ENCODE results near the gene ARHGEF35. TPM values are rescaled to one million over a fixed set of nuclear protein-coding genes. Genes with fewer than 3 reads are reported as not detected.

Gene ARHGEF35
- polyA plus RNA-seq, 1 donor from 2014 or later = not detected

DNA sequence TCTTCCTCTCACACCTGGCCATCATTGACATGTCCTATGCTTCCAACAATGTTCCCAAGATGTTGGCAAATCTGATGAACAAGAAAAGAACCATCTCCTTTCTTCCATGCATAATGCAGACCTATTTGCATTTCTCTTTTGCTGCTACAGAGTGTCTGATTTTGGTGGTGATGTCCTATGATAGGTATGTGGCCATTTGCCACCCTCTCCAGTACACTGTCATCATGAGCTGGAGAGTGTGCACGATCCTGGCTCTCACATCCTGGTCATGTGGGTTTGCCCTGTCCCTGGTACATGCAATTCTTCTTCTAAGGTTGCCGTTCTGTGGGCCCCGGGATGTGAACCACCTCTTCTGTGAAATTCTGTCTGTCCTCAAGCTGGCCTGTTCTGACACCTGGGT, 53.4 kb downstream of the ARHGEF35 start:
- Histone ChIP-seq H3K9ac (ENCODE audit: low read length) (no peak overlapping the region), H3K4me2 (ENCODE audit: low read length) (no peak overlapping the region), H3K27me3 (ENCODE audit: insufficient read depth, low read depth, low read length) (no peaks in the 10 kb centered on the region), H3K79me2 (replicated peaks; ENCODE audit: insufficient read depth, low read length) (no peaks in the 10 kb centered on the region), H3K36me3 (ENCODE audit: insufficient read depth, low read length) (no peaks in the 10 kb centered on the region), H3F3A (ENCODE audit: insufficient read depth, low read length, poor library complexity, severe bottlenecking) (no peaks in the 10 kb centered on the region), H3K4me3 (ENCODE audit: low read length) (no peak overlapping the region), H3K9me3 (ENCODE audit: low read length) (no peaks in the 10 kb centered on the region), H3K27ac (ENCODE audit: low read length) (no peak overlapping the region), H3K9me2 (ENCODE audit: insufficient read depth, low read length) (no peaks in the 10 kb centered on the region), H2AFZ (ENCODE audit: low read depth, low read length) (no peak overlapping the region), H4K20me1 (ENCODE audit: insufficient read depth) (no peaks in the 10 kb centered on the region)
- TF ChIP-seq, protein P1, sequence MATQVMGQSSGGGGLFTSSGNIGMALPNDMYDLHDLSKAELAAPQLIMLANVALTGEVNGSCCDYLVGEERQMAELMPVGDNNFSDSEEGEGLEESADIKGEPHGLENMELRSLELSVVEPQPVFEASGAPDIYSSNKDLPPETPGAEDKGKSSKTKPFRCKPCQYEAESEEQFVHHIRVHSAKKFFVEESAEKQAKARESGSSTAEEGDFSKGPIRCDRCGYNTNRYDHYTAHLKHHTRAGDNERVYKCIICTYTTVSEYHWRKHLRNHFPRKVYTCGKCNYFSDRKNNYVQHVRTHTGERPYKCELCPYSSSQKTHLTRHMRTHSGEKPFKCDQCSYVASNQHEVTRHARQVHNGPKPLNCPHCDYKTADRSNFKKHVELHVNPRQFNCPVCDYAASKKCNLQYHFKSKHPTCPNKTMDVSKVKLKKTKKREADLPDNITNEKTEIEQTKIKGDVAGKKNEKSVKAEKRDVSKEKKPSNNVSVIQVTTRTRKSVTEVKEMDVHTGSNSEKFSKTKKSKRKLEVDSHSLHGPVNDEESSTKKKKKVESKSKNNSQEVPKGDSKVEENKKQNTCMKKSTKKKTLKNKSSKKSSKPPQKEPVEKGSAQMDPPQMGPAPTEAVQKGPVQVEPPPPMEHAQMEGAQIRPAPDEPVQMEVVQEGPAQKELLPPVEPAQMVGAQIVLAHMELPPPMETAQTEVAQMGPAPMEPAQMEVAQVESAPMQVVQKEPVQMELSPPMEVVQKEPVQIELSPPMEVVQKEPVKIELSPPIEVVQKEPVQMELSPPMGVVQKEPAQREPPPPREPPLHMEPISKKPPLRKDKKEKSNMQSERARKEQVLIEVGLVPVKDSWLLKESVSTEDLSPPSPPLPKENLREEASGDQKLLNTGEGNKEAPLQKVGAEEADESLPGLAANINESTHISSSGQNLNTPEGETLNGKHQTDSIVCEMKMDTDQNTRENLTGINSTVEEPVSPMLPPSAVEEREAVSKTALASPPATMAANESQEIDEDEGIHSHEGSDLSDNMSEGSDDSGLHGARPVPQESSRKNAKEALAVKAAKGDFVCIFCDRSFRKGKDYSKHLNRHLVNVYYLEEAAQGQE (IDR thresholded peaks at IDR 0.05; ENCODE audit: borderline replicate concordance) = no peak
- no peak for TF ChIP-seq POLR2AphosphoS5 (IDR thresholded peaks at IDR 0.05)
- TF ChIP-seq RAD21 (conservative IDR thresholded peaks at IDR 0.05) = no peak
- no peak for TF ChIP-seq EP300 (conservative IDR thresholded peaks at IDR 0.05; ENCODE audit: poor library complexity, severe bottlenecking)
- TF ChIP-seq SMC3 (conservative IDR thresholded peaks at IDR 0.05; ENCODE audit: poor library complexity) = no peak
- no peak for TF ChIP-seq MXI1 (conservative IDR thresholded peaks at IDR 0.05; ENCODE audit: poor library complexity, severe bottlenecking)
- TF ChIP-seq, protein P2, sequence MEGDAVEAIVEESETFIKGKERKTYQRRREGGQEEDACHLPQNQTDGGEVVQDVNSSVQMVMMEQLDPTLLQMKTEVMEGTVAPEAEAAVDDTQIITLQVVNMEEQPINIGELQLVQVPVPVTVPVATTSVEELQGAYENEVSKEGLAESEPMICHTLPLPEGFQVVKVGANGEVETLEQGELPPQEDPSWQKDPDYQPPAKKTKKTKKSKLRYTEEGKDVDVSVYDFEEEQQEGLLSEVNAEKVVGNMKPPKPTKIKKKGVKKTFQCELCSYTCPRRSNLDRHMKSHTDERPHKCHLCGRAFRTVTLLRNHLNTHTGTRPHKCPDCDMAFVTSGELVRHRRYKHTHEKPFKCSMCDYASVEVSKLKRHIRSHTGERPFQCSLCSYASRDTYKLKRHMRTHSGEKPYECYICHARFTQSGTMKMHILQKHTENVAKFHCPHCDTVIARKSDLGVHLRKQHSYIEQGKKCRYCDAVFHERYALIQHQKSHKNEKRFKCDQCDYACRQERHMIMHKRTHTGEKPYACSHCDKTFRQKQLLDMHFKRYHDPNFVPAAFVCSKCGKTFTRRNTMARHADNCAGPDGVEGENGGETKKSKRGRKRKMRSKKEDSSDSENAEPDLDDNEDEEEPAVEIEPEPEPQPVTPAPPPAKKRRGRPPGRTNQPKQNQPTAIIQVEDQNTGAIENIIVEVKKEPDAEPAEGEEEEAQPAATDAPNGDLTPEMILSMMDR (IDR thresholded peaks at IDR 0.05; ENCODE audit: poor library complexity, severe bottlenecking) = no peak
- TF ChIP-seq TAF1 (IDR thresholded peaks at IDR 0.05; ENCODE audit: low read depth) = no peak
- no peak for TF ChIP-seq EZH2 (IDR thresholded peaks at IDR 0.05; ENCODE audit: borderline replicate concordance, insufficient read depth, low read length, poor library complexity, severe bottlenecking)

DNA sequence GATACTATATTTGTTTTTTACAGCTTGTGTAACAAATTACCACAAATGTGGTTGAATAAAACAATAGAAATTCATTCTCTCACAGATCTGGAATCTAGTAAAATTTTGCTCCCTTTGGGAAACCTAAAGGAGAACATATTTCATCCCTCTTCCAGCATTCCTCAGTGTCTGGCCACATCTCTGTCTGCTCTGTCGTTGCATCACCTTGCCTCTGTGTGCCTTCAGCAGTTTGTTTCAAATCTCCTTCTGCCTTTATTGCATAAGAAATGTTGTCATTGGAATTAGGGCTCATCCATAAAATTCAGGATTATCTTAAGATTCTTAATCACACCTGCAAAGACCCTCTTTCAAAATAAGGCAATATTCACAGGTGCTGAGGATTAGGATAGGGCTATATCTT, 58.1 kb downstream of the ARHGEF35 start:
- Histone ChIP-seq H4K20me1 (ENCODE audit: insufficient read depth) (no peaks in the 10 kb centered on the region), H3K27ac (ENCODE audit: low read length) (no peak overlapping the region), H3K4me3 (ENCODE audit: low read length) (no peak overlapping the region), H3K9me3 (ENCODE audit: low read length) (no peaks in the 10 kb centered on the region), H2AFZ (ENCODE audit: low read depth, low read length) (no peak overlapping the region), H3K9me2 (ENCODE audit: insufficient read depth, low read length) (no peaks in the 10 kb centered on the region), H3K27me3 (ENCODE audit: insufficient read depth, low read depth, low read length) (no peaks in the 10 kb centered on the region), H3K79me2 (replicated peaks; ENCODE audit: insufficient read depth, low read length) (no peaks in the 10 kb centered on the region), H3K9ac (ENCODE audit: low read length) (no peak overlapping the region), H3K4me2 (ENCODE audit: low read length) (no peak overlapping the region), H3K36me3 (ENCODE audit: insufficient read depth, low read length) (no peaks in the 10 kb centered on the region), H3F3A (ENCODE audit: insufficient read depth, low read length, poor library complexity, severe bottlenecking) (no peaks in the 10 kb centered on the region)
- TF ChIP-seq EP300 (conservative IDR thresholded peaks at IDR 0.05; ENCODE audit: poor library complexity, severe bottlenecking) (no peak), EZH2 (IDR thresholded peaks at IDR 0.05; ENCODE audit: borderline replicate concordance, insufficient read depth, low read length, poor library complexity, severe bottlenecking) (no peak), MXI1 (conservative IDR thresholded peaks at IDR 0.05; ENCODE audit: poor library complexity, severe bottlenecking) (no peak), TAF1 (IDR thresholded peaks at IDR 0.05; ENCODE audit: low read depth) (no peak), RAD21 (conservative IDR thresholded peaks at IDR 0.05) (no peak), SMC3 (conservative IDR thresholded peaks at IDR 0.05; ENCODE audit: poor library complexity) (no peak), POLR2AphosphoS5 (IDR thresholded peaks at IDR 0.05) (no peak)
- TF ChIP-seq, protein P2 (IDR thresholded peaks at IDR 0.05; ENCODE audit: poor library complexity, severe bottlenecking) = no peak
- TF ChIP-seq, protein P1 (IDR thresholded peaks at IDR 0.05; ENCODE audit: borderline replicate concordance) = no peak

Data from neural cell (in vitro differentiated cells).